Lower leg skin (tissue), 4 donors: ENCODE data around the gene ATP7B. TPM values are rescaled to one million over a fixed set of nuclear protein-coding genes. Genes with fewer than 3 reads are reported as not detected.

Experiments used
- DNase-seq, 2 donors: peaks; one replicate each; pipeline ENCODE4 v3.0.0-alpha.2; 2019; ENCODE audit warnings: low spot score in 2 of 2
- H3K4me3 ChIP-seq: fragments of 200-600 bp; sonication (generic); 2 replicates; pipeline ENCODE4 v1.5.1; 2017; ENCODE audit warnings: mild to moderate bottlenecking, low read depth; ENCODE audit not compliant: poor library complexity, severe bottlenecking
- CTCF ChIP-seq, 3 donors: fragments of 450-650 bp; IDR thresholded peaks; one replicate each; pipeline ENCODE4 v1.5.1; 2016; ENCODE audit warnings: antibody characterized with exemption in 3 of 3, mild to moderate bottlenecking in 3 of 3, moderate library complexity in 2 of 3
- POLR2A ChIP-seq, 2 donors: fragments of 450-650 bp; IDR thresholded peaks; one replicate each; pipeline ENCODE4 v1.6.1; 2016 to 2017; ENCODE audit warnings: antibody characterized with exemption in 2 of 2, mild to moderate bottlenecking in 1 of 2, moderate library complexity in 1 of 2
- WGBS, 2 donors: methylation state at CpG; one replicate each; pipeline ENCODE4 v1.1.5; 2018; 5-methylcytosine and 5-hydroxymethylcytosine counted together
- intact Hi-C: fragments of 100-400 bp; cut with DNase I; formaldehyde crosslinking; loops from one replicate; pipeline ENCODE4 v1.15.0; 2023; ENCODE audit warnings: low total_unique reads
- total RNA-seq, 4 donors: library from RNA; depleted of rRNA; stranded (reverse); fragments of >200 nt; gene quantifications; one replicate each; pipeline ENCODE4 v1.1.0, GENCODE V29; 2016

ATP7B gene
- total RNA-seq, 4 donors from 2014 or later = 2.6 to 6.1 (median 4.0) TPM

DNA sequence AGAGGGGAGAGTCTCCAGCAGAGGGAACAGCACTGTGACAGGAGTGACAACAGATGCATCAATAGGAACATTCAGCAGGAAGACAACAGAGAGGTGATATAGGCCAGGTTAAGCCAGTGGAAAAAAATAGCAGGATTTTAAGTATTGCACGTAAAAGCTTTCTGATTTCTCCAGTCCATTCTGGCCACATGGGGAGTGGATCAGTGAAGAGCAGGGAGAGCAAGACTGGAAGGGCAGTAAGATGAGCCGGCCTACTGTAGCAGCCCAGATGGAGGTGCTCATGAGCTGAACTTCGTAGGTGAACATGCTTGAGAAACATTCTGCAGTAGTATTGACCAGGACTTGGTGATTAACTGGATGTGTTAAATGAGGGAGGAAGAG, 15.0 kb upstream of the ATP7B start:
- no peak overlapping the region for H3K4me3 ChIP-seq
- no peak for DNase-seq
- 92 to 94% methylated on average over 3 of the region's 3 CpGs for WGBS, 2 donors
- intact Hi-C loops = no loop called here
- TF ChIP-seq POLR2A (IDR thresholded peaks at IDR 0.05) = no peak
- TF ChIP-seq CTCF (IDR thresholded peaks at IDR 0.05) = no peak

- WGBS, 2 donors = 99% methylated on average over 8 of the region's 8 CpGs
- no peak for TF ChIP-seq CTCF (IDR thresholded peaks at IDR 0.05)
- TF ChIP-seq POLR2A (IDR thresholded peaks at IDR 0.05) = no peak
- H3K4me3 ChIP-seq = no peak overlapping the region
- intact Hi-C loops = no loop called here
- DNase-seq = no peak
These were observed 14.4 kb upstream of the ATP7B start for GRCh38 chr13:52025475-52026245.

GRCh38 chr13:52024481-52024880, 13.2 kb upstream of the ATP7B start, which contains the start of gene UTP14C:
UTP14C (plus strand) TSS chr13:52024691; CDS start chr13:52028805, 4,114 bp downstream.
- no peak within 1 kb of the TSS for H3K4me3 ChIP-seq
- TF ChIP-seq POLR2A (IDR thresholded peaks at IDR 0.05) (no peak), CTCF (IDR thresholded peaks at IDR 0.05) (no peak)
- DNase-seq = no peak
- 98 to 100% methylated on average over 3 of the region's 3 CpGs for WGBS, 2 donors
- intact Hi-C loops = no loop called here

GRCh38 chr13:52022356-52022755, 11.1 kb upstream of the ATP7B start:
- 96 to 100% methylated on average over 2 of the region's 2 CpGs for WGBS, 2 donors
- intact Hi-C loops = no loop called here
- no peak overlapping the region for H3K4me3 ChIP-seq
- DNase-seq = no peak
- no peak for TF ChIP-seq CTCF (IDR thresholded peaks at IDR 0.05)
- TF ChIP-seq POLR2A (IDR thresholded peaks at IDR 0.05) = no peak

DNA sequence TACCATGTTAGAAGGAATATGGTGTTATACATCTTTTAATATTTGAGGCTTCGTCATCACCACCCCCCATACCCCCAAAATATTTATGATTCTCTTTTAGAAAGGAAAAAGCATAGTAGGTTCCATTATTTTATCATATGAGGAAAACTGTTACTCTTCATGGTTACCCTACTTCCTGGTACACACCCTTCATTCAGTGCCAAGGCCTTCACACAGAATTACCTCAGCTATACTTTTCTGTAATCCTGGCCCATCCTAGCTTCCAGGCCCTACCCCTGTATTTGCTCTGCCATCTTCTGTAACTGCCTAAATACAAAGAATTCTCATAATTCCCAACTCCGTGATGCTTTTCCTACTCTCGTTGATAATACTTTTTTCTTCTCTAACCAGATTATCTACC, 8.9 kb upstream of the ATP7B start:
- H3K4me3 ChIP-seq = no peak overlapping the region
- DNase-seq = no peak
- intact Hi-C loops = no loop called here
- no peak for TF ChIP-seq CTCF (IDR thresholded peaks at IDR 0.05)
- TF ChIP-seq POLR2A (IDR thresholded peaks at IDR 0.05) = no peak
- 95 to 96% methylated on average over 3 of the region's 3 CpGs for WGBS, 2 donors

DNA sequence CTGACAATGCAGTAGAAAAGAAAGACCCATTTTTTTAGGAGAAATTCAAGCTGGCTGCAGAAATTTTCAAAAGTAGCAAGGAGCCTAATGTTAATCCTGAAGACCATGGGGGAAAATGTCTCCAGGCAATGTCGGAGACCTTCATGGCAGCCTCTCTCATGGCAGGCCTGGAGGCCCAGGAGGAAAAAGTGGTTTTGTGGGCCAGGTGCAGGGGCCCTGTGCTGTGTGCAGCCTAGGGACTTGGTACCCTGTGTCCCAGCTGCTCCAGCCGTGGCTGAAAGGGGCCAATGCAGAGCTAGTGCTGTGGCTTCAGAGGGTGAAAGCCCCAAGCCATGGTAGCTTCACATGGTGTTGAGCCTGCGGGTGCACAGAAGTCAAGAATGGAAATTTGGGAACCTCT, 5.0 kb upstream of the ATP7B start:
- 89 to 98% methylated on average over 3 of the region's 3 CpGs for WGBS, 2 donors
- intact Hi-C loops = no loop called here

More for the DNA sequence above, 5.0 kb upstream of the ATP7B start:
- no peak for DNase-seq
- TF ChIP-seq CTCF (IDR thresholded peaks at IDR 0.05) = no peak
- no peak for TF ChIP-seq POLR2A (IDR thresholded peaks at IDR 0.05)
- H3K4me3 ChIP-seq = no peak overlapping the region
